GM18508 (cell line): ENCODE results near the gene DNAJC12.
"Not testable (repeated sequence)": the region's sequence is repeated elsewhere in the genome, so short reads cannot be mapped to it uniquely, and the experiment has no call there.

Experiments used
- ATAC-seq: cut with Tn5 transposase; IDR thresholded peaks from one replicate; pipeline ENCODE4 v1.9.1; 2021; ENCODE audit warnings: moderate number of reproducible peaks; ENCODE audit not compliant: insufficient read depth, unreplicated experiment

DNAJC12 gene

GRCh38 chr10:67771200-67771599 is 66.8 kb downstream of the DNAJC12 start:
- peak; percentile 1 for ATAC-seq

GRCh38 chr10:67770537-67770936 is 67.5 kb downstream of the DNAJC12 start:
- ATAC-seq: peak; percentile 46

GRCh38 chr10:67767244-67767643 is 70.7 kb downstream of the DNAJC12 start:
- no peak for ATAC-seq

GRCh38 chr10:67764012-67764822 is 73.8 kb downstream of the DNAJC12 start:
- peak; percentile 78 for ATAC-seq

- peak; percentile 15 for ATAC-seq
Observed at GRCh38 chr10:67763499-67764011, 74.4 kb downstream of the DNAJC12 start.

- not testable (repeated sequence) for ATAC-seq
Observed at GRCh38 chr10:67762567-67762966, 75.4 kb downstream of the DNAJC12 start.

GRCh38 chr10:67760272-67760671 is 77.7 kb downstream of the DNAJC12 start:
- no peak for ATAC-seq
